Activated naive CD4-positive, alpha-beta T cell treated with anti-CD3 and anti-CD28 coated beads, Interleukin-2, amount 50 U/mL, for 16 hours (primary cell): Measurements from ENCODE around the gene NXT2.
"Not testable (repeated sequence)": the region's sequence is repeated elsewhere in the genome, so short reads cannot be mapped to it uniquely, and the experiment has no call there.

Source experiments
- DNase-seq: peaks from one replicate; pipeline ENCODE4 v3.0.0-alpha.2; 2020

Gene NXT2

DNA sequence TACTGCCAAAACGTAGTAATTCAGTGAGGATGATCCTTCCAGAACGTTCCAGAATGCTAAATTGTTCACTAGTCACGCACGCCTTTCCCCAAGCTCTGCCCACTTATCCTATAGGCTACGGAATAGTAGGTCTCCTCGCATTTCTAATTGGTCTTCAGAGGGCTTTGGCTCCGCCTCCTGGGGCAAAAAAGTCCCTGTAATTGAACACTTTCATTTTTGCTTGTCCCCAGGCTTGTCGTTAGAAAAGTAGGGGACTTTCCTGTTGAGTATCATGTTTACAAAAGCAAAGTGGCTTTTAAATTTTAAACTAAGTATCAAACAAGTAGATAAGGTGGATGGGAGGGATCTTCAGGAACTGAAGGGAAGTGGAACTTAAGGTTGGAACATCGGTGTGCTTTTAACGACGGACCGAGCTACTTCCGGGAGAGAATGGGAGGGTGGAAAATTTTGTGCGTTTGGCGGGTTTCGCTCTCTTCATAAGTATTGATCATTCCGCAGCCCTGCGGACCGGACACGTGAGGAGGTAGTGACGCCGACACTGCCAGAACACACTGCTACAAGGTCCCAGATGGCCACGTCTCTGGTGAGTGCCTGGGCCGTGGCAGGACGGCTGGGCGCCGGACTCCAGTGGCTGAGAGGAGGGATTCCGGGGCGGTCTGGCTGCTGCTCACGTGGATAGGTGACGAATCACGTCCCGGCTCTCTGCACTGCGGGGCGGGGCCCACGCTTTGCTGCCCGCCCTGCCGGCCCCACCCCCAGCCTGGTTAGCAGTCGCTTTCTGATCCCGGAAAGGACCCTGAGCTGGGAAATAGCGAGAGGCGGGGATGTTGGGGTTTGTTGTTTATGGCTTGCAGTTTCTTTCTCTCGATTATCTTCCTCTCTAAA, at the start of gene NXT2:
TSS of gene NXT2 (plus strand) at position 406 of the 885 bp plus-strand sequence. CDS start at position 569, 163 bp downstream.
- peak; percentile 85 for DNase-seq

DNA sequence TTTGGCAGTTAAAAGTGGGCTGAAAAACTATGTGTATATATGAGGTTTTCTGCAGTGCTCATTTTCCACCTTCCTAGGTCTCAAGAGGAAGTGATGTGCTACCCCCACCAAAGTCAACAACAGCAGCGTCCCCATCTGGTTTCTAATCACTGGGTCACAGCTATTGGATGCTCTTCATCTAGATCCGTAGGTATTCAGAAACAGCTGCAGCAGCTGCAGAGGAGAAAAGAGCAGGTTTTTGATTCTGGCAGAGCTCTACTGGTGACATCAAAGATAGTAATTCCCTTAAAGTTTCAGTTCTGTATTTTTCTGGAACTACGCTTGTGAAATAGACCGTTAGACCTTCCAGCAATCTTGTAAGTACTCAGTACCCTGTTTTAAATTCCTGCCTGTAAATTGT, 49.0 kb upstream of the NXT2 start:
- DNase-seq, result no peak

DNA sequence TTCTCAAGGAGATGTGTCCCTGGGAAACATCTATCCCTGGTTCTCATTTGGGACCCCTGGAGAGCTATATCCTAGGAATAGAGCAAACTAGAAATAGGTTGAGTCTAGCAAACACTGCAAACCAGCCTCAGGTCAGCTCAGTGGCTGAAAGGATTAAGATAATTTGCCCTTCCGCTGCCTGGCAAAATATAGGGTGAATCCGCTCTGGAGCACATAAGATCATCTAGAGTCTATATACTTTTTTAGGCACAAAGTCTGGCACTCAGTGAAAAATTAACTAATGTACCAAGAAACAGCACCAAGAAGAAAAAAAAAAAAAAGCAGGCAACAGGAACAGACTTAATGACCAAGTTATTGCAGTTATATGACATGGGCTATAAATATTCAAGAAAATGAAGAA, 47.5 kb upstream of the NXT2 start:
- no peak for DNase-seq

DNA sequence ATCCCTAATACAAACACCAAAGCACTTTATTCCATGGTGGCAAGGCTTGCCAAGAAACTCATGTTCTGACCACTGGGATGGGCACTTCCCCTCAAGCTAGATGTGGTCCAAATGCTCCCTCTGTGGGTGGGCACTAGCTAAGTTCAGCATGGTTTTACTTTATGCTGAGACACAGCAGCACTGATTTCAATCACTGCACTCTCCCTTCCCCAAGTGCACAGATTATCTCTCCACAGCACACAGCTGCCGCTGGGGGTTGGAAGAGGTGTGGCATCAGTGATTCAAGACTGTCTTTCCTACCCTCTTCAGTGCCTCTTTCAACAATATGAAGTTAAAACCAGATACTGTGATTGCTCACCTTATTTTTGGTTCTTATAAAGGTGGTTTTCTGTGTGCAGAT, 38.2 kb upstream of the NXT2 start:
- no peak for DNase-seq

DNA sequence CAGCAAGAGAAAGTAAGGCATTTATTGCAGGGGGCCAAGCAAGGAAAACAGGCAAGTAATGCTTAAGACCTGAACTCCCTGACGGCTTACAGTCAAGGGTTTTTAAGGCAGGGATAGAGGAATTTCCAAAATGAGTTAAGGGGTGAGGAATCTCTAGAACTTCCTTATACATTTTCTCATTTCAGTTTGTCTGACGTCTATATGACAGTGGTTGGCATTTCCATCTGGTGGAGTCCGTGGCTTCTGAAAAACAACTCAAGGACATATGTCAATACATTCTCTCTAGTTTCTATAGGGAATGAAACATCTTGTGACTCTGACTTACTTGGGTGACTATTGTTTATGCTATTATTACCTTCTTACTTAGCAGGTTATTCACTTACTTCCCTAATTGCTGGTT, 35.5 kb upstream of the NXT2 start:
- no peak for DNase-seq

DNA sequence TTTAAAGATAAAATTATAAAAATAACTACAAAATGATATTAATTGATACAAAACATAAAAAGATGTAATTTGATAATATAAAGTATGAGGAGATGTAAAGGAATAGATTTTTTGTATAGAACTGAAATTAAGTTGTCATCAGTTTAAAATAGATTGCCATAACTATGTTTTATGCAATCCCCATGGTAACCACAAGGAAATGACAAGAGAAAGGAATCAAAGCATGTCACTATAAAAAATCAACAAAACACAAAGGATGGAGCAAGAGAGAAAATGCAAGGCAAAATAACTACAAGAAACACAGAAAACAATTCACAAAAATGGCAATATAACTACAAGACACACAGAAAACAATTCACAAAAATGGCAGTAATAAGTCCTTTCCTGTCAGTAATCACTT, 27.7 kb upstream of the NXT2 start:
- no peak for DNase-seq

DNA sequence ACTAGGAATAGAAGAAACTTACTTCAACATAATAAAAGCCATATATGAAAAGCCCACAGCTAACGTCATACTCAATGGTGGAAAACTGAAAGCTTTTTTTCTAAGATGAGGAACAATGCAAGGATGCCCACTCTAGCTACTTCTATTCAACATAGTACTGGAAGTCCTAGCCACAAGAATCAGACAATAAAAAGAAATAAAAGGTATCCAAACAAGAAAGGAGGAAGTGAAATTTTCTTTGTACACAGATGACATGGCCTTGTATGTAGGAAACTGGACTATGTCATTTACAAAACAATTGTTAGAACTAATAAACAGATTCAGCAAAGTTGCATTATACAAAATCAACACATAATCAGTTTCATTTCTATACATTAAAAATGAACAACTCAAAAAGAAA, 25.5 kb upstream of the NXT2 start:
- DNase-seq, result no peak

DNA sequence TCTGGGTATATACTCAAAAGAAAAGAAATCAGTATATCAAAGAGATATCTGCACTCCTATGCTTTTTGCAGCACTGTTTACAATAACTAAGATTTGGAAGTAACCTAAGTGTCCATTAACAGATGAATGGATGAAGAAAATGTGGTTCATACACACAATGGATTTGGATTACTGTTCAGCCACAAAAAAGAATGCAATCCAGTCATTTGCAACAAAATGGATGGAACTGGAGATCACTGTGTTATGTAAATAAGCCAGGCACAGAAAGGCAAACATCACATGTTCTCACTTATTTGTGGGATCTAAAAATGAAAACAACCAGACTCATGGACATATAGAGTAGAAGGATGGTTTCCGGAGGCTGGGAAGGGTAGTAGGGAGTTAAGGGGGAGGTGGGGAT, 17.6 kb upstream of the NXT2 start:
- DNase-seq, result no peak

DNA sequence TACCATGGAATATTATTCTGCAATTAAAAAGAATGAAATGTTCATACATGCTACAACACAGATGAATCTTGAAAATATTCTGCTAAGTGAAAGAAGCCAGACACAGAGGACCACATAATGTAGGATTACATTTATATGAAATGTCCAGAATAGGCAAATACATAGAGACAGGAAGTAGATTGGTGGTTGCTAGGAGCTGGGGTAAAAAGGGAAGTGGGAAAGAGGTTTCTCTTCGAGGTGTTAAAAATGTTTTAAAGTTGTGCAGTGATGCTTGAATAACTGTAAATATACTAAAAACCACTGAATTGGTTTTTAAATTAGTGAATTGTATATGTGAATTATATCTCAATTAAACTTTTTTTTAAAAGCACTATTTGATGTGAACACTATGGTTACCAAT, 3.6 kb upstream of the NXT2 start:
- DNase-seq, result no peak

DNA sequence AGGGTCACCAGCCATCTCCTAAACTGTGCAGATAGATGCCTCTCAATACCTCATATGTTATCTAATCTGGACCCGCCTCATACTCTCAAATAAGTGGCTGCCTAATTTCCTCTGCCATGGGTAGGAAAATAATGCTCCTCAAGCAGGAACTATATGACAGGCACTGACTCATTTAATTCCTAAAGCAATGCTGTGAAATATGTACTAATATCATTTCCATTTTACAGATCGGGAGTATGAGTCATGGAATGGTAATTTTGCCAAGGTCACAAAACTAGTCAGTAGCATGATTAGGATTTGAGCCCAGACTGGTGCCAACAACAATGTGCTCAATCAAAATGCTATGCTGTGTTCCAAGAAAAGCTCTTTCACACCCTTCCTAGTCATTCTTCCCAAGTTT, 3.0 kb upstream of the NXT2 start:
- DNase-seq, result no peak

DNA sequence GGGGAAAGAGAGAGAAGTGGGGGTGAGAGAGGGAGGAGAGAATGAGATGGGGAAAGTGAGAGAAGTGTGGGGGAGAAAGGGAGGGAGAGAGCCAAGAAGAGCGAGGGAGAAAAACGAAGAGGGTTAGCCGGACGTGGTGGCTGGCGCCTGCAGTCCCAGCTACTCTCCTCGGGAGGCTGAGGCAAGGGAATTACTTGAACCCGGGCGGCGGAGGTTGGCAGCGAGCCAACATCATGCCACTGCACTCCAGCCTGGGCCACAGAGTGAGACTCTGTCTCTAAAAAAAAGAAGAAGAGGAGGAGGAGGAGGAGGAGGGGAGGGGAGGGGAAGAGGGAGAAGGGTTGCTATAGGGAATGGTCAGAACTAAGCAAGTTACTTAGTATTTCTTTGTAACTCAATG, 1.7 kb upstream of the NXT2 start:
- DNase-seq, result no peak

DNA sequence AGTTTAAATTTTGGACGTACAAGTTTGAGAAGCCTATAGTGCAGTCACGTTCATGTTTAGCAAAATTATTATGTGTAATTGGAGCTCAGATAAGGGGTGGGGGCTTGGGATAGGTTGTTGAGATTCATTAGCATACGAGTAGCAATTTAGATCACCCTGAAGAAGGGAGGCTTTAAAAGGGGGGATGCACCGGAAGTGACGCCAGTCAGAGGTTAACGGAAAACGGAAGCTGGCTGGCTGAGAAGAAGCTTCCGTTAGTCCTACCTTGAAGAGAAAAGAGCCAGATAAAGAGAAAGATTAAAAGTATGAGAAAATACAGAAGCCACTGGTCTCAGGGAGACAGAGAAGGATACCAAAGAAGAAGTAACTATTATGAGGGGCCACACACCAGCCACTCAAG, 1.1 kb upstream of the NXT2 start:
- no peak for DNase-seq

DNA sequence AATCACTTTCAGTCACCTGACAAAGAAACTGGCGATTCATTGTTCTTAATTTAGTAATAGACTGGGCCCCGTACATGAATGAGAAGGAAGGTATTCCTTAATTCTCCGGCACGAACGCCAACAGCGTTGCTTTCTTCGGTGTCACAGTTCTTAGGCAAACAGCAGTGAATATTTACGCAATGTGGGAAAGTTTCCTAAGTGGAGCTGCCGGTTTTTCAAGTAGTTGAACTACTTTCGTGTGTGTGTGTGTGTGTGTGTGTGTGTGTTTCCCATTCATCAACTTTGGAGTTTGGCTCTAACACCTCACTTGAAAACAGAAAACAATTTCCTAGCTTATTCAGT, 651 bp downstream of the NXT2 start:
- no peak for DNase-seq

DNA sequence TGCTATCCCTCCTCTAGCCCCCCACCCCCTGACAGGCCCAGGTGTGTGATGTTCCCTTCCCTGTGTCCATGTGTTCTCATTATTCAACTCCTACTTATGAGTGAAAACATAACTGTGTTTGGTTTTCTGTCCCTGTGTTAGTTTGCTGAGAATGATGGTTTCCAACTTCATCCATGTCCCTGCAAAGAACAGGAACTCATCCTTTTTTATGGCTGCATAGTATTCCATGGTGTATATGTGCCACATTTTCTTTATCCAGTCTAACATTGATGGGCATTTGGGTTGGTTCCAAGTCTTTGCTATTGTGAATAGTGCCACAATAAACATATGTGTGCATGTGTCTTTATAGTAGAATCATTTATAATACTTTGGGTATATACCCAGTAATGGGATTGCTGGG, 2.4 kb downstream of the NXT2 start:
- not testable (repeated sequence) for DNase-seq

DNA sequence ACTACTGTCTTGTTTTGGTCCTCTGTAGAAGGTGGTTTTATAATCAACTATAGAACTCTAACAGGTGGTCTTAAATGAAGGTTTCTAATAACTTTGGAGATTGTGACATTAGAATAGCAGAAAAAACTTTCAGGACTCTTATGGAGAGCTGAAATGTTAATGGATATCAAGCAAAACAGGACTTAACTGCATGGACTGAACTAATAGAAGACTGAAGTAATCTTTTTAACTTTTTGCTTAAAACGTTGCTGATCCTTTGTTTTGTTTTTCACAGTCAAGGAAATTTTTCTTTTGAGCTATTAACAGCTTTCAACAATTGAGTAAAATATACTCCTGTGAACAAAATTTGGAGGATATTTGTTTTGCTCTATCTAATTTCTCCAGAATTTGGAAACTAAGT, 17.2 kb downstream of the NXT2 start:
- DNase-seq, result no peak

DNA sequence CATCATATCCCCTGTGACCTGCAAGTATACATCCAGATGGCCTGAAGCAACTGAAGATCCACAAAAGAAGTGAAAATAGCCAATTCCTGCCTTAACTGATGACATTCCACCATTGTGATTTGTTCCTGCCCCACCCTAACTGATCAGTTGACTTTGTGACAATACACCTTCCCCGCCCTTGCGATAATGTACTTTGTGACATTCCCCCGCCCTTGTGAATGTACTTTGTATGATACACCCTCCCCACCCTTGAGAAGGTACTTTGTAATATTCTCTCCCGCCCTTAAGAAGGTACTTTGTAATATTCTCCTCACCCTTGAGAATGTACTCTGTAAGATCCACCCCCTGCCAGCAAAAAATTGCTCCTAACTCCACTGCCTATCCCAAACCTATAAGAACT, 39.4 kb downstream of the NXT2 start:
- not testable (repeated sequence) for DNase-seq

DNA sequence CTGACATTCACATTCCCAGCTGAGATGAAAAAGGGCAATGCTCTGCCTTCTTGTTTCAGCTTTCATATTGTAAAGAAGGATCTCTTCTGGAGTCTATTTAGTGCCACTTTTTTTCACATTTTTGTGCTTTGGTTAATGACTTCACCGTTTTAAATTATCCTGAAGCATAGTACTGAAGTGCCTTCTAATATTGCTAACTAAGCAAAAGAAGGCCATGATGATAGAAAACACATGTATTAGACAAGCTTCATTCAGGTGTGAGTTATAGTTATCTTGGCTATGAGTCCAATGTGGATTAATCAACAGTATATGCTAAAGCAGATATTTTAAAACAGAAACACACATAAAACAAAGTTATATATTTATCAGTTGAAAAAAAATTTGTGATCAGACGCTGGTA, 40.4 kb downstream of the NXT2 start:
- no peak for DNase-seq

DNA sequence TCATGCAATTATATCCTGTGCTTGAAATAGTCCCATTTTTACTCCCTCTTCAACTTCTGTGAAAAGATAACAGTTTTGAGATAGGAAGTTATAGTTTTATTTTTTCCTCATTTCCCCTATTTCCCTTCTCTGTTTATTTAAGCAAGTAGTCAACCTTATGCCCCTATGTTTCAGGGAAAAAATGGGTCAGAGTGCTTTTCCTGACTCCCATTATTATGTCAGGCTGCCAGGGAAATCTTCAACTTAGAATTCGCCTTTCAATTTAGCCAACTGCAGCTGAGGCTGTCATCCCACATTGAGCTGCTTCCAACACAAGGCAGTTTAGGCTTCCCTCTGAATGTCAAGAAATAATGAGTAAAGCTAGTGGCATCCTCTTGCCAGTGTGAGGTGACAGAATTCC, 42.3 kb downstream of the NXT2 start:
- DNase-seq, result no peak

DNA sequence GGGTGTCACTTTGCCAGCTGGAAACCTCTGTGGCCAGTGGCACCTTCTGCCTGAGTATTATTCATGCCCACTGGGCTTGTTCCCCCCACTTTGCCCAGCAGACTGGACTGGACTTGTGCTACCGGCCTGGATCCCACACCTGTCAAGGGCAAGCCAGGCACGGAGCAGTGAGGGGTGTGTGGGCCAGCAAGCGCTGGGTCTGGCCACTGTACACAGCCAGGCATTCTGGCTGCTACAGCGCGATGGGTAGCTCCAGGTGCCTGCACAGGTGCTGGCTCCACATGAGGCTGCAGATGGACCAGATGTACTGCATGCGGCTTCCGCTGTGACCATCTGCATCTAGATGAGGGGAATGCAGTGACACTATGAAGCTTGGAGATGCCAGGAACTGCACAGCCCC, 48.8 kb downstream of the NXT2 start:
- no peak for DNase-seq

DNA sequence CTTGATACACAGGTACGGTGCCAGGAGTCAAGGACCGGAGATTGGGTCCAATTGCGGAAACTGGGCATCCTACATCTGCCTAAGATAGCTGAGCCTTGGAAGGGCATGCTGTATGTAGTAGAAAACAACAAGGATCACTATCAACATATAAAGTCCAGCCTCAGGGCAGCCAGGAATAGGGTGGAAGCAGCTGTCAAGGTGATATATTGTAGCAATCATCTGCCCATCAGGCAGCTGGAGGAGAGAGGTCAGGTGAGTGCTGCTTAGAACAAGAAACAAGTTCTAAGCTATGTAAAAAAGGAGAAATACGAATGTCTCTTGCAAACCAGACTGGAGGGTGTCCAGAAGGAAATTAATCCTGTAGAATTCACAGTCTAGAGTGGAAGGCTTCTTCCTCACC, 53.5 kb downstream of the NXT2 start:
- DNase-seq, result no peak
